HG02588 (cell line): ENCODE results near the gene CD38.

Experiments
- ATAC-seq: cut with Tn5 transposase; IDR thresholded peaks from one replicate; pipeline ENCODE4 v1.9.1; 2021; ENCODE audit warnings: mild to moderate bottlenecking, moderate library complexity; ENCODE audit not compliant: unreplicated experiment

The CD38 gene

GRCh38 chr4:15894921-15895916, 117.1 kb downstream of the CD38 start:
- ATAC-seq = no peak

GRCh38 chr4:15897577-15897976, 119.4 kb downstream of the CD38 start:
- no peak for ATAC-seq

- ATAC-seq = no peak
These were observed 120.8 kb downstream of the CD38 start for GRCh38 chr4:15898902-15899301.

DNA sequence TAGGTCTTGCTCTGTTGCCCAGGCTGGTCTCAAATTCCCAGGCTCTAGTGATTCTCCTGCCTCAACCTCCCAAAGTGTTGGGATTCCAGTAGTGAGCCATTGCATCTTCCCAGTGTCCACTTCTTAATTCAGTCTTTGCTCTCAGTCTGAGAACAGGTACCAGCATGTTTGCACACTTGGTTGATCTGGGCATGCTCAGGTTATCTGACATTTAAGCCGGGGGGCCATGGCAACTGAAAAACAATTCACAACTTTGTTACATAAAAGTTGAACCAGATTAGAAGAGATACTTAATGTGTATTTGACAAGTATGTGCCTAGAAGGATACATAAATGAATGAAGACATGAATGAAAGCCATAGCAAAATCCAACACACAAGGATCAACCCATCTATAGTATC, 121.4 kb downstream of the CD38 start:
- ATAC-seq = no peak

DNA sequence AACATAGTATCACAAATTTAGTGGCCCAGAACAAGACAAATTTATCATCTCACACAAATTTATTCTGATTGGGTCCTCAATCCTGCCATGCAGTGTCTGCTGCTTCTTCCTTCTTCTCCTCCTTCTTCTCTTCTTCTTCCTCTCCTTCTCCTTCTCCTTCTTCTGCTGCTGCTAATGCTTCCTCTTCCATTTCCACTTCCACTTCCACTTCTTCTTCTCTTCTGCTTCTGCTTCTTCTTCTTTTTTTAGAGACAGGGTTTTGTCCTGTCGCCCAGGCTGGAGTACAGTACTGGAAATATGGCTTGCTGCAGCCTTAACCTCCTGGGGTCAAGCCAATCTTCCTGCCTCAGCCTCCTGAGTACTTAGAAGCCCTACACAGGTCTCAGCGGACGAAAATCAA, 122.9 kb downstream of the CD38 start:
- ATAC-seq = no peak

DNA sequence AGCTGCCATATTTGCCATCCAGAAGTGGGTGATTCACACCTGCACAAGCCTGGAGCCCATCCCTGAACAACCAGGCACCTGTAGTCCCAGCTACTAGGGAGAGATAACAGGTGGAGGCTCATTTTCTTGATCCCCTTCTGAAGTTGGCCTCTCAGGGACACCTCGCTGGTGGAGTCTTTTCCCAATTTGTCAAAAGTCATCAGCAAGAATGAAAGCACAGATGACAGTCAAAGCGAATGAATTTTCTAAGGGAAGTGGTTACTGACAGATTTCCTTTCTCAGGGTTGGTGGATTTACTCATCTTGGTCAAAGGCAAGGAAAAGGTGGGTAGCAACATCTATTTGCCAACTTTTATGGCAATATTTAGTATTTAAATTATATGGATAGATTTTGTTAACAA, 123.9 kb downstream of the CD38 start:
- no peak for ATAC-seq

DNA sequence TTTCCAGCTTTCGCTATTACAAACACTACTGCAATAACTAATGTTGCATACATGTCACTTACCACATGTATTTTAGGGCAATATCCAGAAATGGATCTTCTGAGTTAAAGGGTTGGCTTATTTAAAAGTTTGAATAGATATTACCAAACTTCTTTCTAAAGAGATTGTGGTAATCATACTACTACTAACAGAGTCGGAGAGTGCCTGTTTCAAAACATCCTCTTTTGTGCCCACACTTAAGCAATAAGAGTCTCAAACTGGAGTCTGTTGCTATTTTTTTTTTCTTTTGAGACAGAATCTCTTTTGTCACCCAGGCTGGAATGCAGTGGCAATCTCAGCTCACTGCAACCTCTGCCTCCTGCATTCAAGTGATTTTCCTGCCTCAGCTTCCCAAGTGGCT, 124.6 kb downstream of the CD38 start:
- ATAC-seq = no peak
